ENCODE results near the gene NOX5. TPM values are rescaled to one million over a fixed set of nuclear protein-coding genes. Genes with fewer than 3 reads are reported as not detected.

NOX5 gene
- total RNA-seq, 2 experiments from 2014 or later: not detected

DNA sequence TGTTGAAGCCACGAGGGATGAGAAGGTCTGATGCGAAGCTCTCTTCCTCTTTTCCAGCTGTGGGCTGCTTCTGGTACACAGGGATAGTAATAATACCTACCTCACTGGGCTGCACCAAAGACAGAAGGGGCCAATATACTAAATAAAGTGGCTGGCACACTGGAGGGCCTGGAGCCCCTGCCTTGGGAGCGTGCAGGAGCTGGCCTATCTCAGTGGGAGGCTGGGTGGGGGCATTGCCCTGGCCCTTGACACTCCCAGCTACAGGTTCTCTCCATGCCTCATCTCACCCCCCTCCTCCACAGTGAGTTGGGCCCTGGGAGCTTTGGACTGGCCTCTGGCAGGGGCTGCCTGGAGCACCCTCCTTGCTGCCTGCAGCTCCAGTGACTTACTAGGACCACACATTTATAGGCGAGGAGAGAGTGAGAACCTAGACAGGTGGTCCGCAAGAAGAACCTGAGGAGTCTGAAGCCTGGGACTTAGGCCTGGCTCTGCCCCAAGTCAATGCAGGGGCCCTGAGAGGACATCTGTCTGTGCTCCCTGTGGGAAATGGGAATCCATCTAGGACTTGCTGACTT, 1.6 kb downstream of the NOX5 start:
- ChIA-PET POLR2A (no interaction called here), CTCF (no interaction called here)

GRCh38 chr15:69017978-69018377, 3.5 kb downstream of the NOX5 start:
- ChIA-PET CTCF (no interaction called here), POLR2A (no interaction called here)

GRCh38 chr15:69018951-69019350, 4.5 kb downstream of the NOX5 start:
- ChIA-PET POLR2A (no interaction called here), CTCF (no interaction called here)

DNA sequence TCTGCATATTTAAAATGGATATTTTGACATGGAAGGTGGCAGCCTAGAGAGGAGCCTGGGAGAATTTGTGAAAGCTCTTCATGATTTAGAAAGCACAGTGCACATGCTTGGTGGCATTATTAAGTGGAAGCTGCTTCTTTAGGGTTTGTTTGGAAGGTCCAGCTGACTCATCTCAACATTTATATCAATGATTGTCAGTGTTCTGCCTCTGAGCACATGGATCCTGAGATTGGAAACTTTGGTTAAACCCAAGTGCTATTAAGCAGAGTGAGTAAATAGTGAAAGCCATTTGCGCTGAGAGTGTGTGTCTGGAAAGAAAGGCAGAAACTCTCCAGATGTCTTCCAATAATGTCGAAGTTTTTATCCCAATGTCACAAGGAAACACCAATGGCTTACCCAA, 7.4 kb downstream of the NOX5 start:
- CTCF ChIA-PET: no interaction called here
- POLR2A ChIA-PET: no interaction called here

GRCh38 chr15:69025320-69025719, 10.8 kb downstream of the NOX5 start:
- CTCF ChIA-PET: no interaction called here
- POLR2A ChIA-PET: no interaction called here

DNA sequence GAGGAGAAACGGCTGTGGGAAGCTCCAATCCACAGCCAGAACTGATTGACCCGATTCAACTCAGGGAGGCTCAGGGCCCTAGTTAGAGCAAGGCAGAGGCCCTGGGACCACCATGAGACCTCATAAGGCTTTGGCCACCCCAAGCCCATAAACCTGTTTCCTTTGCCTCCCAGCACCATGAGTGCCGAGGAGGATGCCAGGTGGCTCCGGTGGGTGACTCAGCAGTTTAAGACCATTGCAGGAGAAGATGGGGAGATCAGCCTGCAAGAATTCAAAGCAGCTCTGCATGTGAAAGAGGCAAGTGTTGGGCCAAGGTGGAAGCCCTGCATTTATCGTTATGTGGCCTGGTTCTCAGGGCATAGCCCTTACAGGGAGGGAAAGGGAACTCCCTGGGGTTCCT, 11.9 kb downstream of the NOX5 start:
- ChIA-PET POLR2A (no interaction called here), CTCF (no interaction called here)

- ChIA-PET CTCF (no interaction called here), POLR2A (no interaction called here)
These were observed 13.6 kb downstream of the NOX5 start for GRCh38 chr15:69027976-69028518.

DNA sequence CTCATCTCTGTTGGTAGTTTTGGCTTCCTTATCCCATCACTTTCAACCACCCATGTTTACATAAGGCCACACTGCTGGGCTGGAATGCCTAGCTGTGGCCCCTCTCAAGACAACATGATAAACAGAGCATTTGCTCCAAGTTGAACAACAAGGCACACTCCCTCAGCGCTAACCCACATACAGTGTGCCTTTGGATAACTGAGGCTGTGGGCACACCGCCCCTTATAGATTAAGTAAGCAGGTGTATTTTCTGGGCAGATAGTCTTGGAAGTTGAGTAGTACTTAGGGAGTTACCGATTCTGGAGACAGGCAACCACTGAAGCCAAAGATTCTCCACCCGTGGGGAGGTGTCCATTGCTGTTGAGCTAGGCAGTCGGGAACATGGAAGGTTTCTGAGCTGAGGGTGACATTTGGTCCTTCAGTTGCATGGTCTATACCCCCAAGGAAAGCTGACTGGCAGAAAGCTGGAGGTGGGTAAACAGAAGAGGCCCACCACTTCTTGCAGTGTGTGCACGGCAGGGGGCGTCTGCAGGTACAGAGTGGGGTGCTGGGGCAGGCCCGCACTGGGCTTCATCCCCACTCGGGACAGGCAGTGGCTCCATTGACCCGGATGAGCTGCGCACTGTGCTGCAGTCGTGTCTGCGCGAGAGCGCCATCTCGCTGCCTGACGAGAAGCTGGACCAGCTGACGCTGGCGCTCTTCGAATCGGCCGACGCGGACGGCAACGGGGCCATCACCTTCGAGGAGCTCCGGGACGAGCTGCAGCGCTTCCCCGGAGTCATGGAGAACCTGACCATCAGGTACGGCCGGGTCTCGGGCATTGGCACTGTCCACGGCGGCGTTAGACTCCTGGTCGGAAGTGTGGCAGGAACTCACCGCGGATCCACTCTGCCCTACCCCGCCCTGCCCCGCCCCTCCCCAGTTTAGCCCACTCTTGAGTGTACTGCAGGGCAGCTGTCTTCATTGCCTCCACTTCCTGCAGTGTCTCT, 16.8 kb downstream of the NOX5 start:
- POLR2A ChIA-PET: no interaction called here

DNA sequence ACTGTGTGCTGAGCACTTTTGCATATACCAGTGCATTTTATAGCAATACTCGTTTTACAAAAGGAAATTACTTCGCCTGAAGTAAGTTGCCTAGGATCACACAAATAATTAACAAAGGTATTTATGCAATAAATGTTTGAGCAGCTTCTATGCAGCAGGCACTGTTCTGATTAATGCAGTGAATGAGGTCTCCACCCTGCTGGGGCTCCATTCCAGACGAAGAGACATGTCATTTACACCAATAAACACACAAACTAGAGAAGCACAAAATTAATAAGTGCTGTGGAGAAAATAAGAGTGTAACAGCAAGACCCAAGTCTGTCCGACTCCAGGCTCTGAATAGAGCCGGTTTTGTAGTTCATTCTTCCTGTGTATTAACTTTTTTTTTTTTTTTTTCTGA, 17.5 kb downstream of the NOX5 start:
- CTCF ChIA-PET: interaction anchor here (0.7 to 1.0 kb wide), 2 partner anchors 8 to 17 kb away, joined by 3 to 4 read pairs; no protein-coding TSS in a partner anchor
- POLR2A ChIA-PET: no interaction called here

More for the DNA sequence above, 16.8 kb downstream of the NOX5 start:
- CTCF ChIA-PET: interaction anchor here (0.7 to 1.0 kb wide), 2 partner anchors 9 to 18 kb away, joined by 3 to 4 read pairs; no protein-coding TSS in a partner anchor

DNA sequence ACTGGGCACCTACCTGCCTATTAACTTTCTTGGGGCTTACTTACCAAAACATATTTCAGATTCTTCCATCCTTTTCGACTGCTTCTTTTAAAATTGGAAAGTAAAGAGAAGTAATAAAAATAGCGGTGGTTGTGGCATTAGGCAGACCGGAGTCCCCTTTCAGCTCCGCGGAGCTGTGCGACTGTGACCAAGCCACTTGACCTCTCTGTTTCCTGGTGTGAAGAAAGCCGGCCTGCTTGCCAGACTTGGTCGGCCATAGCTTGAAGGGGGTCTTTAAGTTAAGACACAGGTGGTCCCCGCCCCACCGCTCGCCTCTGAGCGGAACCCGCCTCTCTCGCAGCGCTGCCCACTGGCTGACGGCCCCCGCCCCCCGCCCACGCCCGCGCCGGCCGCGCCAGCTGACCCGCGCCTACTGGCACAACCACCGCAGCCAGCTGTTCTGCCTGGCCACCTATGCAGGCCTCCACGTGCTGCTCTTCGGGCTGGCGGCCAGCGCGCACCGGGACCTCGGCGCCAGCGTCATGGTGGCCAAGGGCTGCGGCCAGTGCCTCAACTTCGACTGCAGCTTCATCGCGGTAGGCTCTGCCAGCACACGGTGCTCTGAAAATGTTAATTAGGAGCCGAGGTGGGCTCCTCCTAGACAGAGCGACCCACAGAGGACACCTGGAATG, 18.3 kb downstream of the NOX5 start:
- CTCF ChIA-PET: no interaction called here
- POLR2A ChIA-PET: no interaction called here

DNA sequence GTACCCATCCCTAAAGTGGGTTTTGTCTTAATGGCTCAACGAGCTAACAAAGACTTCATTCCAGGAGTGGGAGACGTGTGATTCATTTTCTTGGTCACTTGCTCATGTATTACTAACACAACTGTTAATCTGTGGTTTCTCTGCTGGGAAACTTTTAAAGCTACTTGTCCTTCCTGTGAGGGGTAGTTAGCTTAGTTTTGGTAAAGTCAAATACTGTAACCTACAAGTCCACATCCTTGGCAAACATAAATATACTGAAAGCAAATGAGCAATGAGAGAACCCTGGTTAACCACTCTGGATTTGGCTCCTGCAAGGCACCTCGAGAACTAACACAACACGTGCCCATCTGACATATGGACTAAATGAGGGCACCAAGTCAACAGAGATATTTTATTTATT, 19.9 kb downstream of the NOX5 start:
- POLR2A ChIA-PET: no interaction called here
- CTCF ChIA-PET: no interaction called here

DNA sequence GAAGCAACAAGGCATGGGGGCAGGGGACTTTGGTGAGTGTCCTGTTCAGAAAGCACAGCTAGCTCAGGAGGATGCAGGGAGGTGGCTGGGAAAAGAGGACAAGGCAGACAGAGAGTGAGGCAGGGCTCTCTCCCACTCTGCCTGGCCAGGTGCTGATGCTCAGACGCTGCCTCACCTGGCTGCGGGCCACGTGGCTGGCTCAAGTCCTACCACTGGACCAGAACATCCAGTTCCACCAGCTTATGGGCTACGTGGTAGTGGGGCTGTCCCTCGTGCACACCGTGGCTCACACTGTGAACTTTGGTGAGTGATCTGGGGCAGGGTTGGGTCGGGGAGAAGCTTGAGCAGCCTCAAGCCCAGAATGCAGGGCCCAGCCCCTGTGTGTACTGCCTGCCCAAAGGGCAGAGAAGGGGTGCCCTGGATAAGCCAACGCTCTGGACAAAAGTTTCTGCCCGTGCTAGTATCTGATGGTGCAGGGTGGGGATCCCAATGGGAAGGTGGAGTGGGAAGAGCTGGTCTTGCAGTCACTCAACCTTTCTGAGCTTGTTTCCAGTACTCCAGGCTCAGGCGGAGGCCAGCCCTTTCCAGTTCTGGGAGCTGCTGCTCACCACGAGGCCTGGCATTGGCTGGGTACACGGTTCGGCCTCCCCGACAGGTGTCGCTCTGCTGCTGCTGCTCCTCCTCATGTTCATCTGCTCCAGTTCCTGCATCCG, 20.9 kb downstream of the NOX5 start:
- ChIA-PET CTCF (interaction anchor here (0.9 kb wide), 1 partner anchor 24 kb away, joined by 3 read pairs; no protein-coding TSS in a partner anchor), POLR2A (no interaction called here)

- CTCF ChIA-PET: interaction anchor here (0.9 kb wide), 1 partner anchor 23 kb away, joined by 3 read pairs; no protein-coding TSS in a partner anchor
- POLR2A ChIA-PET: no interaction called here
These were observed 21.4 kb downstream of the NOX5 start for GRCh38 chr15:69035918-69036258.

- ChIA-PET CTCF (no interaction called here), POLR2A (no interaction called here)
These were observed 22.3 kb downstream of the NOX5 start for GRCh38 chr15:69036826-69037225.

- ChIA-PET CTCF (no interaction called here), POLR2A (no interaction called here)
These were observed 23.0 kb downstream of the NOX5 start for GRCh38 chr15:69037482-69037881.

DNA sequence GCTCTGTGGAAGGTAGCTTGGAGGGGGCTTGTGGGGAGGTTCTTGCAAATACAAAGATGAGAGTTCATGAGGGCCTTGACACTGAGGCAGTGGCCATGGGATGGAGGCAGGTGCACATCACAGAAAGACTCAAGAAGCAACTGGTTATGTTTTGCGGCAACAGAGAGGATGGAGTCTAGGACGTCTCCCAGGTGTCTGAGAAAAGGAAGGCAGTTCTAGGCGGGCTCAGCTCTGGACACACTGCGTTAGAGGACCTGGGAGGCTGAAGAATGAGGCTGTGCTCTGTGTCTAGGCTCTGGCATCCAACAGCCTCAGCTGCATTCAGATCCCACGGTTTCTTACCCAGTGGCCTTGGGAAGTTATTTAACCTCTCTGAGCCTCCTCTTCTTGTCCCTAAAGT, 23.5 kb downstream of the NOX5 start:
- POLR2A ChIA-PET: no interaction called here
- CTCF ChIA-PET: no interaction called here

- ChIA-PET POLR2A (no interaction called here), CTCF (no interaction called here)
These were observed 24.0 kb downstream of the NOX5 start for GRCh38 chr15:69038508-69038907.

GRCh38 chr15:69039516-69040225, 25.2 kb downstream of the NOX5 start:
- POLR2A ChIA-PET: no interaction called here
- CTCF ChIA-PET: interaction anchor here (0.7 to 1.0 kb wide), 2 partner anchors 8 to 19 kb away, joined by 3 read pairs; no protein-coding TSS in a partner anchor

DNA sequence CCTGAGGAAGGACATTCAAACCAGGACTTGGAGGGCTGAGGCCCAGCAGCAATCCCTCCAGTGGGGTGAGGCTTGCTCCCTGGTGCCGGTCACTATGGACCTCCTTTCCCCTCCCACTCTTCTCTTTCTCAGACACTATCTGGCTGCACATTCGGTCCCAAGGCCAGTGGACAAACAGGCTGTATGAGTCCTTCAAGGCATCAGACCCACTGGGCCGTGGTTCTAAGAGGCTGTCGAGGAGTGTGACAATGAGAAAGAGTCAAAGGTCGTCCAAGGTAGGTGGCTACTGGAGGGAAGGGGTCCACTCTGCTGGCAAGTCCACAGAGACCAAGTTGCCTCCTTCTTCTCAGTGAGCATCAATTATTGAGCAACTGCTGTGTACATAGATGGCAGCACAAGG, 28.0 kb downstream of the NOX5 start:
- ChIA-PET POLR2A (no interaction called here), CTCF (no interaction called here)

Measured in activated CD8-positive, alpha-beta memory T cell treated with anti-CD3 and anti-CD28 coated beads for 36 hours (primary cell).